K562 (cell line): Measurements from ENCODE around the gene EFCAB8. TPM values are rescaled to one million over a fixed set of nuclear protein-coding genes. Genes with fewer than 3 reads are reported as not detected.

Source experiments
- ATAC-seq: fragments of 200-7000 bp; cut with Tn5 transposase; 3 replicates; pipeline ENCODE4 v1.9.1; 2020; ENCODE audit warnings: moderate library complexity
- BruUV-seq: library from RNA; stranded (reverse); fragments of 400-500 nt; replicated peaks from 2 replicates; lab custom pipeline; 2021; lab: Mats Ljungman, UMichigan
- CTCF ChIA-PET: fragments of 300-600 bp; formaldehyde crosslinking; extraction: SDS; loops from one replicate; lab custom pipeline; 2021; ENCODE audit warnings: low intra/inter-chr PET ratio; lab: Yijun Ruan, JAX
- POLR2A ChIA-PET: fragments of 300-600, 350-650 bp; sonication (Branson Sonifier 250); formaldehyde crosslinking; extraction: SDS; loops from one replicate; lab custom pipeline; 2021; ENCODE audit warnings: antibody characterized with exemption, inconsistent platforms; lab: Yijun Ruan, JAX
- DNase-seq, 4 experiments: peaks; one replicate each; pipeline versions ENCODE4 v3.0.0 to v3.0.0-alpha.2; 2011 to 2018; ENCODE audit warnings: low spot score in 3 of 4, mixed read lengths in 3 of 4; ENCODE audit errors: extremely low read depth in 1 of 4
- FAIRE-seq: peaks from 2 replicates; lab custom pipeline; 2011; peaks lifted over from hg19 to GRCh38; lab: Jason Lieb, UNC
- H2AFZ ChIP-seq: 2 replicates; pipeline ENCODE4 v1.6.0; 2011; ENCODE audit warnings: low read depth, low read length, control low read depth, inconsistent platforms
- H3K27ac ChIP-seq: fragments of 200-600 bp; 3 replicates; pipeline ENCODE4 v1.8.0; 2011; ENCODE audit warnings: low read depth, mild to moderate bottlenecking, control low read depth, inconsistent platforms, low read length, moderate library complexity, mixed read lengths; ENCODE audit errors: extremely low read depth
- H3K27me3 ChIP-seq, 2 experiments: fragments of 300-600 bp in 1 of 2; 2 replicates in 1 of 2; 3 replicates in 1 of 2; pipeline versions ENCODE4 v1.6.0 to v1.8.0; 2011; ENCODE audit warnings: inconsistent platforms in 2 of 2, low read length in 2 of 2, mild to moderate bottlenecking in 1 of 2, mixed read lengths in 1 of 2, moderate library complexity in 1 of 2; ENCODE audit not compliant: control insufficient read depth in 2 of 2, insufficient read depth in 2 of 2
- H3K36me3 ChIP-seq: fragments of 300-600 bp; 3 replicates; pipeline ENCODE4 v1.8.0; 2011; ENCODE audit warnings: mild to moderate bottlenecking, low read length, inconsistent platforms; ENCODE audit not compliant: control insufficient read depth, insufficient read depth
- H3K4me1 ChIP-seq, 2 experiments: fragments of 200-600 bp in 1 of 2; replicated peaks in 1 of 2; 2 replicates in 1 of 2; 3 replicates in 1 of 2; pipeline versions ENCODE4 v1.5.1 to v1.8.0; 2011; ENCODE audit warnings: inconsistent platforms in 2 of 2, low read length in 2 of 2, mild to moderate bottlenecking in 1 of 2, mixed read lengths in 1 of 2, moderate library complexity in 1 of 2; ENCODE audit not compliant: control insufficient read depth in 2 of 2, insufficient read depth in 2 of 2
- H3K4me2 ChIP-seq: 2 replicates; pipeline ENCODE4 v1.6.1; 2011; ENCODE audit warnings: low read length, control low read depth, inconsistent platforms, mixed read lengths; ENCODE audit not compliant: insufficient read depth
- H3K4me3 ChIP-seq: fragments of 200-600 bp; sonication (generic), shearing (Covaris generic); 2 replicates; pipeline ENCODE4 v1.5.1; 2016; ENCODE audit warnings: control low read depth, inconsistent platforms
- H3K79me2 ChIP-seq: fragments of 200-600 bp; 3 replicates; pipeline ENCODE4 v1.8.0; 2011; ENCODE audit warnings: low read length, inconsistent platforms; ENCODE audit not compliant: control insufficient read depth, insufficient read depth
- H3K9ac ChIP-seq, 2 experiments: 2 replicates each; pipeline versions ENCODE4 v1.6.0 to v1.6.1; 2011; ENCODE audit warnings: low read depth in 2 of 2, low read length in 2 of 2, control low read depth in 1 of 2, inconsistent platforms in 1 of 2, mild to moderate bottlenecking in 1 of 2, mixed read lengths in 1 of 2; ENCODE audit not compliant: insufficient read depth in 1 of 2
- H3K9me1 ChIP-seq: one replicate; pipeline ENCODE4 v1.6.0; 2011; ENCODE audit warnings: inconsistent platforms, mild to moderate bottlenecking, low read length, moderate library complexity; ENCODE audit not compliant: control insufficient read depth, insufficient read depth
- H3K9me3 ChIP-seq: replicated peaks from 2 replicates; pipeline ENCODE4 v1.5.1; 2011; ENCODE audit warnings: low read depth, low read length, inconsistent platforms; ENCODE audit not compliant: control insufficient read depth, insufficient read depth
- H4K20me1 ChIP-seq: replicated peaks from 2 replicates; pipeline ENCODE4 v1.6.1; 2011; ENCODE audit warnings: low read length, inconsistent platforms, mixed read lengths; ENCODE audit not compliant: control insufficient read depth, insufficient read depth
- CTCF ChIP-seq, 3 experiments: IDR thresholded peaks in 2 of 3; conservative IDR thresholded peaks in 1 of 3; 2 replicates each; pipeline ENCODE4 v1.5.1; 2011 to 2012; ENCODE audit warnings: low read length in 3 of 3, mild to moderate bottlenecking in 3 of 3, control low read depth in 2 of 3, improper control_type of control experiment in 1 of 3, inconsistent platforms in 1 of 3, low read depth in 1 of 3, mixed read lengths in 1 of 3, moderate library complexity in 1 of 3; ENCODE audit not compliant: insufficient read depth in 2 of 3
- DPF2 ChIP-seq: fragments of 450-650 bp; IDR thresholded peaks from 2 replicates; pipeline ENCODE4 v1.6.1; 2016
- IRF2 ChIP-seq: sonication (generic); formaldehyde crosslinking; IDR thresholded peaks from 2 replicates; pipeline ENCODE4 v1.8.1; 2022; ENCODE audit warnings: mild to moderate bottlenecking, missing genetic modification reagents
- MEIS2 ChIP-seq: fragments of 450-650 bp; IDR thresholded peaks from 2 replicates; pipeline ENCODE4 v1.6.1; 2014; ENCODE audit warnings: mild to moderate bottlenecking; ENCODE audit not compliant: partially characterized antibody
- NFATC3 ChIP-seq: fragments of 450-650 bp; IDR thresholded peaks from 2 replicates; pipeline ENCODE4 v1.6.1; 2017; ENCODE audit warnings: mild to moderate bottlenecking
- NFIX ChIP-seq: fragments of 250-450 bp; sonication (Bioruptor Pico); IDR thresholded peaks from 2 replicates; pipeline ENCODE4 v1.4.0; 2020; ENCODE audit warnings: low read depth, mild to moderate bottlenecking, moderate library complexity
- POLR2AphosphoS5 ChIP-seq: IDR thresholded peaks from 2 replicates; pipeline ENCODE4 v1.6.1; 2011; ENCODE audit warnings: mild to moderate bottlenecking, low read depth, low read length, moderate library complexity; ENCODE audit not compliant: control insufficient read depth, insufficient read depth
- POLR3A ChIP-seq: IDR thresholded peaks from 2 replicates; pipeline ENCODE4 v1.6.1; 2011; ENCODE audit warnings: borderline replicate concordance, mild to moderate bottlenecking, moderate library complexity; ENCODE audit not compliant: insufficient read length, insufficient read depth; ENCODE audit errors: extremely low read depth
- PPARD ChIP-seq: fragments of 250-450 bp; sonication (Bioruptor Pico); IDR thresholded peaks from 2 replicates; pipeline ENCODE4 v1.8.0; 2022; ENCODE audit warnings: inconsistent platforms, mild to moderate bottlenecking, moderate library complexity
- RFX1 ChIP-seq: fragments of 450-650 bp; IDR thresholded peaks from 2 replicates; pipeline ENCODE4 v1.6.1; 2016; ENCODE audit warnings: mild to moderate bottlenecking, moderate library complexity
- SRF ChIP-seq, 2 experiments: fragments of 250-450, 450-650 bp in 1 of 2; sonication (Bioruptor Pico) in 1 of 2; sonication (generic) in 1 of 2; formaldehyde crosslinking; IDR thresholded peaks; 2 replicates each; pipeline versions ENCODE4 v1.5.0 to v1.5.1; 2020 to 2022; ENCODE audit warnings: mild to moderate bottlenecking in 1 of 2, missing genetic modification reagents in 1 of 2
- ZNF609 ChIP-seq: sonication (generic); formaldehyde crosslinking; IDR thresholded peaks from 2 replicates; pipeline ENCODE4 v1.8.1; 2023; ENCODE audit warnings: missing genetic modification reagents, mild to moderate bottlenecking, borderline replicate concordance
- WGBS: fragments of 100-300 bp; shearing (Covaris generic); methylation state at CpG from one replicate; pipeline ENCODE4 v1.1.6; 2016; ENCODE audit warnings: low coverage, mixed read lengths; ENCODE audit not compliant: insufficient coverage; ENCODE audit errors: missing lambda C conversion rate; 5-methylcytosine and 5-hydroxymethylcytosine counted together
- in situ Hi-C: fragments of 300-500 bp; cut with MboI; formaldehyde crosslinking; loops from 4 replicates; pipeline ENCODE4 v1.15.0; 2018; ENCODE audit warnings: inconsistent platforms, mixed read lengths
- intact Hi-C: fragments of 100-400 bp; cut with micrococcal nuclease; formaldehyde crosslinking; loops from 2 replicates; pipeline ENCODE4 v1.14.2; 2022
- polyA plus RNA-seq, 8 experiments: library from polyadenylated mRNA; depleted of rRNA in 4 of 8; stranded (reverse) in 5 of 8; unstranded in 3 of 8; fragments of >200 nt; fragmentation: Nextera tagmentation in 2 of 8; fragmentation: Illumina TruSeq in 1 of 8; extraction: Ambion mirVana in 2 of 8; extraction: Trizol in 1 of 8; gene quantifications; 2 replicates each; pipeline versions ENCODE4 v1.2.1 to v1.2.3, GENCODE V29; 2011 to 2014; ENCODE audit warnings: inconsistent platforms in 1 of 8, missing spikeins in 1 of 8
- total RNA-seq, 7 experiments: library from RNA; depleted of rRNA in 6 of 7; stranded (reverse); fragments of >200 nt in 6 of 7; fragmentation: Illumina TruSeq in 2 of 7; extraction: Trizol in 2 of 7; gene quantifications; 2 replicates each; pipeline versions ENCODE4 v1.2.1 to v1.2.3, GENCODE V29; 2011 to 2021; ENCODE audit warnings: low replicate concordance in 1 of 7

EFCAB8 gene
- total and polyA plus RNA-seq, 9 of the 15 experiments (the other 6 are each of a cell fraction or from before 2014, with no cell fraction given), result 0.03 to 0.18 (median 0.11) TPM; not detected in 6

- Histone ChIP-seq H3K9me3 (no peaks in the 10 kb centered on the region), H4K20me1 (peaks cover 13% of the 10 kb centered on the region), H3K4me2 (no peak overlapping the region), H3K9me1 (no peaks in the 10 kb centered on the region), H3K4me1 (peaks cover 0 to 9% of the 10 kb centered on the region in 2 experiments; a peak in 2 of 5 replicates), H3K36me3 (no peaks in the 10 kb centered on the region), H2AFZ (no peak overlapping the region), H3K27me3 (peaks cover 5 to 32% of the 10 kb centered on the region in 2 experiments; a peak in 4 of 5 replicates), H3K9ac (no peak overlapping the region), H3K27ac (no peak overlapping the region), H3K79me2 (no peaks in the 10 kb centered on the region), H3K4me3 (no peak overlapping the region)
- FAIRE-seq (no peak), ATAC-seq (no peak), DNase-seq (no peak)
- 0% methylated on average over 5 of the region's 5 CpGs for WGBS
- ChIA-PET POLR2A (no interaction called here), CTCF (interaction anchor here (0.9 to 1.9 kb wide), 2 partner anchors 42 to 101 kb away, joined by 3 to 6 read pairs; no protein-coding TSS in a partner anchor)
- in situ Hi-C loops, result loop anchor here (5.0 kb wide), 2 partner anchors 44 to 194 kb away; no protein-coding TSS in a partner anchor
- TF ChIP-seq PPARD, result no peak
- no peak for TF ChIP-seq DPF2
- TF ChIP-seq POLR3A, result no peak
- TF ChIP-seq POLR2AphosphoS5, result no peak
- no peak for TF ChIP-seq MEIS2
- no peak for TF ChIP-seq NFIX (CRISPR knock-in tag)
- no peak for TF ChIP-seq NFATC3
- no peak for TF ChIP-seq IRF2 (CRISPR knock-in tag)
- TF ChIP-seq SRF (CRISPR knock-in tag; IDR thresholded peaks at IDR 0.05), result no peak
- no peak for TF ChIP-seq ZNF609 (CRISPR knock-in tag)
- TF ChIP-seq RFX1, result no peak
- TF ChIP-seq CTCF (IDR thresholded peaks at IDR 0.05 in 2 of 3, conservative IDR thresholded peaks at IDR 0.05 in 1 of 3; ENCODE audit: insufficient read depth in 2 of 3, low read depth in 1 of 3, low read length in 3 of 3), result no peak
- no TSS peak for BruUV-seq
- intact Hi-C loops, result loop anchor here (2.0 to 5.0 kb wide), 2 partner anchors 101 to 394 kb away; partner anchors contain the start of gene SUN5
These were observed 45.0 kb downstream of the EFCAB8 start for GRCh38 chr20:32903666-32904175.
